GM12892 (cell line): ENCODE measurements around the gene RAB27A.

Source experiments
- POLR2A ChIP-seq: IDR thresholded peaks from 2 replicates; pipeline ENCODE4 v1.6.1; 2011; ENCODE audit warnings: low read depth, low read length, control low read depth
- POLR2AphosphoS5 ChIP-seq: IDR thresholded peaks from 2 replicates; pipeline ENCODE4 v1.6.1; 2011; ENCODE audit warnings: low read depth, low read length, control low read depth

- TF ChIP-seq POLR2AphosphoS5, result no peak
- no peak for TF ChIP-seq POLR2A
Measured at GRCh38 chr15:55195996-55196395, 93.6 kb downstream of the RAB27A start.
